GM18498 (cell line): ENCODE results near the gene AKT3.

Experiments used
- ATAC-seq: cut with Tn5 transposase; IDR thresholded peaks from one replicate; pipeline ENCODE4 v1.9.1; 2021; ENCODE audit warnings: mild to moderate bottlenecking, moderate library complexity; ENCODE audit not compliant: unreplicated experiment

The AKT3 gene

DNA sequence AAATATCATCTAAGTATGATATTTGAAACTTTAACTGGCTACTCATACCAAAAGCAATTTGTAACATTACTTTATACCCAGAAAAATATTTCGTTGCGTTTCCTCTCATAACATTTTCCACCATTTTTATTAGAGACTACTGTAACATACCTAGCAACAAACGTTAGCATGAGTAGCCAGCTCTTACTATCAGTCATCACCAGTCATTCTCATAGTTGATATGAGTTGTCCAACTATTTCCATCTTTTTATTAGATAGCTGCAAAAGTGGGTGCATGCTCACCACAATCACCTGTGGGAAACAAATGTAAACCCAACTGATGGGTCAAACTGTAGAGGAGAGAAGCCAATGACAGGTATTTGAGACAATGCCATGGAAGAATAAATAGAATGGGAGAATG lies 114.6 kb downstream of the AKT3 start:
- ATAC-seq: no peak

DNA sequence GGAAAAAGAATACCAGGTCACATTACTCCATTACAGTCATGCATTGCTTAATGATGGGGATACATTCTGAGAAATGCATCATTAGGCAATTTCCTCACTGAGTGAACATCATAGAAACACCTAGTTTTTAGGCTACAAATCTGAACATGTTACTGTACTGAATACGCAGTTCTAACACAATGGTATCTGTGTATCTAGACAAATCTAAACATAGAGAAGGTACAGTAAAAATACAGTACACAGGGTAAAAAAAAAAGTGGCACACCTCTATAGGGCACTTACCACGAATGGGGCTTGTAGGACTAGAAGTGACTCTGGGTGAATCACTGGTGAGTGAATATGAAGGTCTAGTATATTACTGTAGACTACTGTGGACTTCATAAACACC lies 115.7 kb downstream of the AKT3 start:
- ATAC-seq: no peak

DNA sequence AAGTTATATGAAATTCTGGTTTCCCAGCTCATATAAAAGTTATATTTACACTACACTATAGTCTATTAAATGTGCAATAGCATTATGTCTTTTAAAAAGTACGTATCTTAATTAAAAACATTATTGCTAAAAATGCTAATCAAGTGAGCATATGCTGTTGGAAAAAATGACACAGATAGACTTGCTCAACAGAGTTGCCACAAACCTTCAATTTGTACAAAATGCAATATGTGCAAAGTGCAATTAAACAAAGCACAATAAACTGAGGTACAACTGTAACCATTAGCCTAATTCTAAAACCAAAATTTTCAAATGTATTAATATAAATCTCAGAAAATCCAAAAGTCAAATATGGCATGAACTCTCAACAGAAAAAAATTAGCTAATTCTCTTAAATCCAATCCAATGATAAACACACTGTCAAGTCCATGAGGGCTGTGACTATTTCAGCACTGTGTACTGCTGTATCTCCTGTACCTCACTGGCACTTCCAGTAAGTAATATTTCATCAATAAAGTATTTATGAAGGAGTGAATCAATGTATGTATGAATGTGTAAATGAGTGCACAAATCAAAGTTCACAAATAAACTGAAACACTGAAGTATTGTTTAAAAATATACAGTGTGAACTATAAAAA lies 116.3 kb downstream of the AKT3 start:
- no peak for ATAC-seq

DNA sequence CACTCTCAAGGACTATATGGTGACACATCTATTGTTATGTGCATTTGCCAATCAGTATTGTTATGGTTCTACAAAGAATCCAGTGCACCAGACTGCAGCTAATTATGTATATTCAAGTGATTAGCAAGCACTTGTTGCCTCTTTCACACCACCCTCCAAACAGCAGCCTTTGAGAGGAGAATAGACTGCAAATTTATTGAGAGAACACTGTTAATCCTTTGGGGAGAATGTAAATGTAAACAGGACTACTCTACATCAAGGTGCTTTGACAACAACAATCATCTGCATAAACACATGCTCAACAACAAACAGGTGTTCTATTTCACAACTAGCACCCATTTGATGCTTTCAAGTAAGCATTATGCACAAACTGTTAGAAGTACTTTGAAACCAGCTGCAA lies 117.4 kb downstream of the AKT3 start:
- no peak for ATAC-seq

DNA sequence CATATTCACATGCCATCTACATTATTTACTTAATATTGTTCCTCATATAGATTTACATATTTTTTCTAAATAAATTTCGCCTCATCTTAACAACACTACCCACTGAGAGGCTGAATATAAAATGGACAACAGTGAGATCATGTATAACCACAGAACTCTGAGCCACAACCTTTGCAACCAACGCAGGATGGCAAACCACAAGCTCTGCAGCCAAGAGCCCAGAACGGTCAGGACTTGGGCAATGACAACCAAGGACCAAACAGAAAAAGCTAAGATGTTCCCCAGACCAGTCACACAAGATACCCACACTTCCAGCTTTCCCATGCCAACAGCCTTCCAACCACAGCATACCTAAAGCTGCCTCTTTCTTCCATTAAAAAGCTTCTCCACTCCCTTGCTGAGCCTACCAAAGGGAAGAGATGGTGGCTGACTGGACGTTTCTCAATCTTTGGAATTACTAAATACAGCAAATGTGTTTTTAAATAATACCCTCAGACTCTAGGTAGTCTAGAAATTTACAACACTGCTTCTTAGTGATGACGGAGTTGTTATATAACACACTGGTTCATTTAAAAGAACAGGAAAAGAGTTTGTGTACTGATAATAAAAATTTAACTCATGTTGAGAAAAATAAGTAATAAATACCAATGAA lies 117.9 kb downstream of the AKT3 start:
- ATAC-seq: no peak

DNA sequence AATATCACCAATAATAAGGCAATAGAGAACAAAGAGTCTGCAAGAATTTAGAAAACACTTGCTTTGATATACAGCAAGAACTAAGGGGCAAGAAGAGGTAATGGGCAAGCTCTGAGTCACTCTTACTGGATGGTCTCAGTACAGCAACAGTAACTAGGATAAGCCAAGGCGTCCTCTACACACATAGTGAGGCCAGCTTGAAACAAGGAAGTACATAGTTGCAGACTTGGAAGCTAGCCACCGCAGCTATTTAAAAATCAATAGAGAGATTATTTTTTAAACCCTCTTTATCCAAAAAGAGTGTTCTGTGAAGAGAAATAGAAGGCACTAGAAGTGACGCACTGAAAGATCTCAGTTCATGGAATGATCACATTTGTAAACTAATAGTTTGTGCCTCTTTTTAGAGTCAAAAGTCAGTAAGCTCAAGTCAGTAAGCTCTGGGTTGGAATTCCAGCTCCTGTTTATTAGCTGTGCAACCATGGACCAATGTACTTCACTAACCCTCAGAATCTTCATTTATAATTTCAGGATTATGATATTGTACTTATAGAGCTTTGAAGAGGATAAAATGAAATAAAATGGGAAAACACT lies 118.6 kb downstream of the AKT3 start:
- ATAC-seq: no peak

DNA sequence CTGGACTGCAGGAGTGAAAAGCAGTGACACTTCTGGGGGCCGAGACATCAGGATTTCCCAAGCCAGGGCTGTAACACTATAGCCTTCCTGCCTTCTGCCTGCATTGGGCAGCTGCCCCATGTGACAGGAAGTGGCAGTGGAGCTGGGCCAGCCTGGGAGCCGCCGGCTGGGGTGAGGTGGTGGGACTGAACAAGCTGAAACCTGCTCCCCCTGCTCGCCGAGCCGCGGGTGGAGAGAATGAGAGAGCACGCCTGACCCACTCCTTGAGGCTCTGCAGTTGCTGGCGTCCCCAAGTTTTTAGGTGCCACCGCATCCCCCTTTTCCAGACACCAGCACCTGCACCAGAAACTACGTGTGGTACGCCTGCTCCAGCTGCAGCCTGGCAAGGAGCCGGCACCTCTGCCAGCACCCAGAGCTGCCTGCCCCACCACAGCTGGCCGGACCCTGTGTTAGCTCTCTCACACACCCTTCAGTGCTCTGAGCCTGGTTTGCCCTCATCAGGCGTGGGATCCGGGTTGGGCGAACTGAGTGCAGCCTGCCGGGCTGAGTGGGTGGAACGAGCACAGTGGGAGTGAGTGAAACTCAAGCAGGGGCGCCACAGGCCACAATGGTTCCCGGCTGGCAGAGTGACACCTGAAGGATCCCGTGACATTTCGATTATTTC lies 119.4 kb downstream of the AKT3 start:
- no peak for ATAC-seq

DNA sequence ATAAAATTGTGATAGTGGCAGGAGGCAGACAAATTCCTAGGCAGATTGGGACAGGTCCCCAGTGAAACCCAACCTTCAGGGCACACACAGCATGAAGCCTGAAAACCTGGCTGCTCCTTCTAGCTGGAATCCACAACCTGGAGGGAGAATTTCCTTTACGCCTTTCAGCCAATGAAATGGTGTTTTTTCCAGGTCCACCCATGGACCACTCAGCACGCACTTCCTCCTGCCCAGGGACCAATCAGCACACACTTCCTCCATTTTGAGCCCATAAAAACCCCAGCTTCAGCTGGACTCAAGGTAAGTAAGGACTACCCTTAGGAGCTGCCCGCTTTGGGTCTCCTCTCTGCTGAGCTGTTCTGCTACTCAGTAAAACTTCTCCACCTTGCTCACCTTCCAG lies 120.1 kb downstream of the AKT3 start:
- no peak for ATAC-seq

DNA sequence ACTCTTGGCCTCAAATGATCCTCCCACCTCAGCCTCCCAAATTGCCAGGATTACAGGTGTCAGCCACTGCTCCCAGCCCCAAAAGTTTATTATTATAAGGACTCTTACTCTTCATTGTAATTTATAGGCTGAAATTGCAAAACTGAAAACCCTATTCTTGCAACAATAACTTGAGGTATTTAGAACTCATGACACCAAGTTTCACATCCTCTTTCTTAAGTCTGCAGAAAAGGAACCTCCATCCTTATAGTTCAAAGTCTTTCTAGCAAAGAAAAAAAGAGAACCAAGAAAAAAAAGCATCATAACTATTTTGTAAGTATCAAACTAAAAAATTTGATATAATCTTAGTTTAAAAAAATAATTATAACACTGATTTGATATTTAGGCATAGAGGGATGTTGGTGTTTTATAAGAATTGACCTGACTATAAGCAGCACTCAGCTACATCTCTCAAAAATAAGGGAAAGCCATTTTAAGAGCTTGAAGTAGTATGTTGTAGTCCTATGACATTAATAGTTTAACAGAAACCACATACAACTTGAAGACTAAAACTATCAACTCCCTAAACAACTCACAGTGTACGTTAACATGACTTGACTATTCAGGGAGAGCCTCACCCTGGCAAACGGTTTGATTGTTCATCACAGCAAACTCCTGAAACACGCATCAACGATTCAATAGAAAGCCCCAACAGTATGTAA lies 122.4 kb downstream of the AKT3 start:
- ATAC-seq: peak; percentile 79

DNA sequence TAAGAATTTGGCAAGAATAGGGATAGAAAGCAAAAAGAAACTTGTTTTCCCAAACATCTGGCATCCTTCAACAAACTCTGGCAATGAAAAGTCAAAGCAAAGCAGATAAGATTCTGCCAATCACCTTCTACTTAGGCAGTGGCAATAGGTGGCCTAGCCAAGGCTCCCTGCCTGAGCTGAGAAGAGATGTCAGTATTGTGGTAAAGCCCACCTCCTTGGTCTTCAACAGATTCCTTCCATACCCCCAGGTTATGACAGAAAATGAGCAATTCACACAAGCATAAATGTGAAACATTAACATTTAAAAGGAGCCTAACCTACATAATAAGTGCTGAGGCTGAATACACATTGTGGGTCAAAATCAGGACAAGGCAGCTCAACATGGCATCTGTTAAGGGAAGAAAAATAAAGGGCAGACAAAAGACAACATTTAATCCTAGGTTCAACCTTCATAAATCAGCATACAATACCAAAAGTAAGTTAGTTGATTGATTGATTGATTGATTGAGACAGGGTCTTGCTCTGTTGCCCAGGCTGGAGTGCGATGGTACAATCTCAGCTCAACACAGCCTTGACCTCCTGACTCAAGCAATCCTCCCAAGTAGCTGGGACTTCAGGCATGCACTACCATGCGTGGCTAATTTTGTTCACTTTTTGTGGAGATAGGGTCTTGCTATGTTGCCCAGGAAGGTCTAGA lies 123.1 kb downstream of the AKT3 start:
- peak; percentile 11 for ATAC-seq

DNA sequence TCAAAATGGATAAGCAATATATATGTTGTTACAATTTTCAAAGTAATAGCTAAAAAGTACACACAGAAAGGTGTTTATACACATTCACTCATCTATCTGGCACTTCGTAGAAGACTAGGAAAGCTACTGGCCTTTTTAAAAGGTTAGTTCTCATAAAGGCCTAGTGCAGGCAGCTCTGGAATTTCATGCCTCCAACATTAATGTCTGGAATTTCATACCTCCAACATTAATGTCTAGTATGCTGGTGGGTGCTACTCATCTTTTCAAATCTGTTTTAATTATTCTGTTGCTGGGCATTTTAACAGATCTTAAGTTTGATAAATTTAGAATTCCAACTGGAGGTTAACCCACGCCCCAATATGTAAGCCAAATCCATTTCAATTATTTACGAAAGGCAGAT lies 124.2 kb downstream of the AKT3 start:
- no peak for ATAC-seq

DNA sequence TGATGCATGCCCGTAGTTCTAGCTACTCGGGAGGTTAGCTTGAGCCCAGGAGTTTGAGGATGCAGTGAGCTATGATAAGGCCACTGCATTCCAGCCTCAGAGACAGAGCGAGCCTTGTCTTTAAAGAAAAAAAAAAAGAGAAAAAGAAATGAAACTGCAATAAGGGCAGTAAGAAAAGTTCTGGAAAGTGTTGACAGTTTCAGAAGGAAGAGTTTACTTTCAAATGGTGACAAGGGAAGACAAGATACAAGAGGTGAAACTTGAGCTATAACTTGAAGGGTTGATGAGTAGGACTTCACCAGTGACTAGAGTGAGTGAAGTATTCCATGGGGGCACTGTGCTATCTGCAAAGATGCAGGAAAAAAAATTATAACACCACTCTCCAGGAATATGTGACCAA lies 125.0 kb downstream of the AKT3 start:
- no peak for ATAC-seq

DNA sequence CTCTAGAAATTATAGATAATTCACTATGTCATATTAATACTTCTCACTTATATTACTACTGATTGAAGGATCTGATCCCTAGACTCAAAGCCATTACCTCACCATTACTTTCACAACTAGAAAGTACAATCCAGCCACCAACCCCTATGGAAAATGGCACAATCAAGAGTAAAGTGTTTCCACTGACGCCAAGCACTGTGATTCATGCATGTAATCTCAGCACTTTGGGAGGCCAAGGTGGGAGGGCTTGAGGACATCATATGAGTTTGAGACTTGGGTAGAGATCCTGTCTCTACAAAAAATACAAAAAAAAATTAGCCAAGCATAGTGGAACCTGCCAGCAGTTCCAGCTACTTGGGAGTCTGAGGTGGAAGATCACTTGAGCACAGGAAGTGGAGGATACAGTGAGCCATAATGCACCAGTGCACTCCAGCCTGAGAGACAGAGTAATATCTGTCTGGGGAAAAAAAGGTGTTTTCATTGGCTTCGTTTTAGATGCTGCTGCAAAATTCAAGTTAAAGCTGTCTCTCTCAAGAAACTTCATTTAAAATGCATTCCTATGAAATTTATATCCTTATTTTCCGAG lies 126.5 kb downstream of the AKT3 start:
- no peak for ATAC-seq

DNA sequence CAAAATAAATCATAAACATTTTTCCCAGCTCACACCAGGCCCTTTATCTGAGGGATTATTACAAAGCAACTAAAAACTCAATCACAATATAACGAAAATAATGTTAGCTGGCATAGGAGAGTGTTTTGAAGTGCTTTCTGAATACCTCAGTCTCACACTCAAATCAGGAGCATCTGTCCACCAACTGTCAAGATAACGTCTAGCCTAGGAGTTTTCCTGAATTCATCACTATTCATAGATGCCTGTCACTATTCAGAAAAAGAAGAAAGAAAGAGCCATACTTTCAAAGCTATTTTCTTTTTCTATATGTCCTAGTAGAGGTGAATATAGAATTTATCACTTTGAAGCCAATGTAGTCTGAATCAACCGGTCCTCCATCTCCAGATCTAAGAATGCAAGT lies 127.0 kb downstream of the AKT3 start:
- no peak for ATAC-seq

DNA sequence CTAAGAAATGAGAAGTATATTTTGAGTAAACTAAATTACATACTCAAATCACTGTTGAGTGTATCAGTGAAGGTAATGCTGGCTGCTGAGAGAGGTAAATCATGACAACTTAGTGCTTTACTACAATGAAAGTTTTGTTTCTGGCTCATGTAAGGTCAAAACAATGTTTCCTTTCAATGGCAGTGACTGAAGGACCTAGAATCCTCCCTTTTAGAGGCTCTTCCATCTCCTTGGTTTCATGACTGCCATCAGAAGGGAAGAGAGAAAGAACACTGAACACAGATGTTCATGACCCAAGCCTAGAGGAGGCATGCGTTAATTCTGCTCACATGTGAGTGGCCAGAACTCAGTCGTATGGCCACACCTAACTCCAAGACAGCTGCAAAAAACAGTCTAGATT lies 130.6 kb downstream of the AKT3 start:
- no peak for ATAC-seq

DNA sequence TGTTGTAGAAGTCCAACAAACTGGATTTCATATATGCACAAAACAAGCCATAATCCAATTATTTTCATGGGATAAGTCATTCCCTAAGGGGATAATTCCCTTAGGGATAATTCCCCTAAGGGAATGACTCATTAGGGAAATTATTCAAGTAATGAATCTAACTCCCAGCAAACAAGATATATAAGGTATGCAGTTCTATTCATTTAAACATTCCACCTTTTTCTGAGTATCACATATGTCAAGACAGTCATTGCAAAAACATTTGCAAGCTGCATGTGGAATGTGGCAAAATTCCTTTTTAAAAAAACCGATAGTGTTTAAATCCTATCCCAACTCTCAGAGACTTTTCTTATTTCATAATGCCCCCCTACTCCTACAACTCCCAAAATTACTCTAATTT lies 131.2 kb downstream of the AKT3 start:
- no peak for ATAC-seq

DNA sequence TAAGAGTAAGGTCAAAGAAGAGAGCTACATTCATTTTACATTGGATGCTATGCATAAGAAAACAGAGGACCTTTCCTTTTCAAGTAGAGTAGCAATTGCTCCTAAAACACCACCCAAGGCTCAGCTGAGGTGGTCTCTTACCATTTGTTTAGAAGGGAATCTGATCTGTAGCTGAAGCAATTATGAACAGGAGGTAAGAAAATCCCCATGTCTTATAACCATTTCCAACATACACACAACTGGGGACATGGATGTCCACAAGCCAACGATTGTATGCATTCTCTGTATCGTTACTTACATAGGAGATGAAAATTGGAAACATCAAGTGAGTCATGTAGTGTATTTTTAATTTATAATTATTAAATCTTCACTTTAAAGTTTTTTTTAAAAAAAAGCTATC lies 132.0 kb downstream of the AKT3 start:
- no peak for ATAC-seq

DNA sequence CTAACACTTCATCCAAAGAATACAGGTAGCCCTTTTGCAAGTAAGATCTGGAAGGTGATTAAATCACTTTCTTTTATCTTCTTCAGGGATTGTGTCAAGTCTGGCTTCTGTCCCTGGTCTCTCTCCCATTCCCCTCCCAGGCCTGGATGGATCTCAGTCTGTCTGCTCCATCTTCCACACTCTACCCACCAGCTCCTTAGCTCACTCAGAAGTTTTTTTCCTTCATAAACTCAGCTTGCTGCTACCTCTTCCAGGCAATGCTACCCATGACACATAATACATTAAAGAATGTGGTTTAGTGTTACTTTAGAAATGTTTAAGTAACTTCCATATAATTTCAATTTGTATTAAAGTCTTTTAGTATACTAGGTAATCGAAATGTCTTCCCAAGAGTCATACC lies 133.1 kb downstream of the AKT3 start:
- no peak for ATAC-seq

DNA sequence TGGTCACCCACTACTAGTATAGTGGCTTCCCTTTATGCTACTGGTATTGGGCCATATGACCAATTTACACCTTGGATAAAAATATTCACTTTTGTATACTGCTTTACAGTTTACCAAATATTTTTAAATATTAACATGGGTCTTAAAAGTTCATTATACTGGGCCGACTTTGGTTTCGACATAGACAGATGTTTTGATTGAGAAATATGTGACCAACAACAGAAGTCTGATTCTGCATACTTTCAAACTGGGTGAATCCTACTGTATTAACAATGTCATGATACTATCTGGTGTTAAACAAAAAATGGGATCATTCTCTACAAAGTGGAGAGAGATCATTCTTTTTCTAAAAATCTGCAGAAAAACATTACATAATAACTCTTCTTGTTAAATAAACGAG lies 134.8 kb downstream of the AKT3 start:
- no peak for ATAC-seq

DNA sequence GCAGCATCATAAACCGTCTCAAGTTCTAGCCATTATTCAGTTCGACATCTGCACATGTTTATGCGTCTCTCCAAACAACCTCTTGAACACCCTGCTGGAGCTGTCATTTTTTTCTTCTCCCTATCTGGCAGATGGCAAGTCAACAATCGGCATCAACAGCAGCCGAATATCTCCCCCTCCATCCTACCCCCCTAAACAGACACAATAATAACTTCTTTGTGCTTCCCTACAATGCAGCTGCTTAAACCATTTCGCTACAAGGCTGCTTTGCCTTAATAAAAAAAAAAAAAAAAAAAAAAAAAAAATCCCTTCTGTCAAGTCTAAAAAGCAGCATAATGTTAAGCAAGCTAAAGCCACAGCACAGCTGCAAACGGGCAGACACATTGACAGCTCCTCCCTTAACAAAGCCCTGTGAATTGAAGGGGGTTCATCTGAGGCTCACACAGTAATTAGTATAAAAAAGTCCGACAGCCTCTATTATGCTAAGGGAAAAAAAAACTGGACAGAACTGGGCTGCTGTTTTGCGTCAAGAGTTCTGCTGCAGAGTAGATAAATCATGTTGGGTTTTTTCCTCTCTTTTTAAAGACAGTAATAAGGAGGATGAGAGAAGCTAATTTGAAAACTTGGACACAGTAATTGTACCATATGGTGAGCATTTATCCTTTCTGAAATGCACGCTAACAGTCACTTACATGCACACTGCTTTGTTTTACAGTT lies 136.4 kb downstream of the AKT3 start:
- no peak for ATAC-seq
